ENCODE data around the gene GRIN2A.

Gene GRIN2A

DNA sequence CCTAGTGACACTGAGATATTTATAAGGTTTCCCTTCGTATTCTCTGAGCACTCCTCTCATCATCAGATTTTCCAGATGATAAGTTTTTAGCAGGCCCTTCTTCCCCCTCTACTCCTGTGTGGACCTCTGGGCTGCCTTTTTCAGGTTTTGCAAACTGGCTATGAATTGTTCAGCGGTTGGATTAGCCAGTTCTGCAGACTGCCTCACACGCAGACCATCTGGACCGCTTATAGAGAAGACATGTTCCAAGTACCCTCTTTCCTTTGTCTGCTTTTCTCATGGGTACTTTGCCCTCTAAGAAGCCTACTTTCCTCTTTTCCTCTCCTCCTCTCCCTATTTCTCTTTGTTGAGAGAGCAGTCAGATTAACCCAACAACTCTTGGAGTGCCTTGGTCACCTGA is 111.6 kb downstream of the GRIN2A start:
- Mint-ChIP-seq H3K4me1 (peaks cover 26% of the 10 kb centered on the region), H3K36me3 (ENCODE audit: low read depth) (no peaks in the 10 kb centered on the region), H3K4me3 (no peak overlapping the region), H3K9me3 (no peaks in the 10 kb centered on the region), H3K27me3 (ENCODE audit: low read depth) (peaks cover 3% of the 10 kb centered on the region), H3K27ac (no peak overlapping the region)
- TF ChIP-seq, protein P1, sequence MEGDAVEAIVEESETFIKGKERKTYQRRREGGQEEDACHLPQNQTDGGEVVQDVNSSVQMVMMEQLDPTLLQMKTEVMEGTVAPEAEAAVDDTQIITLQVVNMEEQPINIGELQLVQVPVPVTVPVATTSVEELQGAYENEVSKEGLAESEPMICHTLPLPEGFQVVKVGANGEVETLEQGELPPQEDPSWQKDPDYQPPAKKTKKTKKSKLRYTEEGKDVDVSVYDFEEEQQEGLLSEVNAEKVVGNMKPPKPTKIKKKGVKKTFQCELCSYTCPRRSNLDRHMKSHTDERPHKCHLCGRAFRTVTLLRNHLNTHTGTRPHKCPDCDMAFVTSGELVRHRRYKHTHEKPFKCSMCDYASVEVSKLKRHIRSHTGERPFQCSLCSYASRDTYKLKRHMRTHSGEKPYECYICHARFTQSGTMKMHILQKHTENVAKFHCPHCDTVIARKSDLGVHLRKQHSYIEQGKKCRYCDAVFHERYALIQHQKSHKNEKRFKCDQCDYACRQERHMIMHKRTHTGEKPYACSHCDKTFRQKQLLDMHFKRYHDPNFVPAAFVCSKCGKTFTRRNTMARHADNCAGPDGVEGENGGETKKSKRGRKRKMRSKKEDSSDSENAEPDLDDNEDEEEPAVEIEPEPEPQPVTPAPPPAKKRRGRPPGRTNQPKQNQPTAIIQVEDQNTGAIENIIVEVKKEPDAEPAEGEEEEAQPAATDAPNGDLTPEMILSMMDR (IDR thresholded peaks at IDR 0.05; ENCODE audit: unreplicated experiment in 3 of 3) = no peak

GRCh38 chr16:10069374-10069773 is 112.9 kb downstream of the GRIN2A start:
- H3K4me1 Mint-ChIP-seq = peaks cover 26% of the 10 kb centered on the region
- peaks cover 3% of the 10 kb centered on the region for H3K27me3 Mint-ChIP-seq (ENCODE audit: low read depth)
- no peaks in the 10 kb centered on the region for H3K36me3 Mint-ChIP-seq (ENCODE audit: low read depth)
- H3K9me3 Mint-ChIP-seq = no peaks in the 10 kb centered on the region
- TF ChIP-seq, protein P1 (IDR thresholded peaks at IDR 0.05; ENCODE audit: unreplicated experiment in 3 of 3) = no peak
- H3K4me3 Mint-ChIP-seq = no peak overlapping the region
- no peak overlapping the region for H3K27ac Mint-ChIP-seq

DNA sequence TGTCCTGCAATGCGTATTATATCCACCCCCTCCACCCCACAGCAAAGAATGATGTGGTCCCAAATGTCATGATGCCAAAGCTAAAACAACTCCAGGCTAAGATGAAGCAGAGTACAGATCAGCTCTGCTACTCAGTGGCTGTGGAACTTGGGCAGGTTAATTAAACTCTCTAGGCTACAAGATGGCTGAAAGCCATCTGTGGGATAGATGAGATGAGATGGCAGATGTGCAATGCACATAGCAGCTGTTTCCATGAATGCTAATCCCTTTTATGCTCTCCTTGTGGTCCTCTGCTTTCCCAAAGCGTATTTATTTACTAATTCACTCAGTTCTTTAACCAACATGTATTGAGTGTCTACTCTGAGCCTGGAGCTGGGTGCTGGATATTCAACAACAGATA is 114.4 kb downstream of the GRIN2A start:
- H3K4me1 Mint-ChIP-seq = peaks cover 26% of the 10 kb centered on the region
- TF ChIP-seq, protein P1 (IDR thresholded peaks at IDR 0.05; ENCODE audit: unreplicated experiment in 3 of 3) = no peak
- no peak overlapping the region for H3K27ac Mint-ChIP-seq
- H3K4me3 Mint-ChIP-seq = no peak overlapping the region
- peaks cover 3% of the 10 kb centered on the region for H3K27me3 Mint-ChIP-seq (ENCODE audit: low read depth)
- no peaks in the 10 kb centered on the region for H3K36me3 Mint-ChIP-seq (ENCODE audit: low read depth)
- H3K9me3 Mint-ChIP-seq = no peaks in the 10 kb centered on the region

DNA sequence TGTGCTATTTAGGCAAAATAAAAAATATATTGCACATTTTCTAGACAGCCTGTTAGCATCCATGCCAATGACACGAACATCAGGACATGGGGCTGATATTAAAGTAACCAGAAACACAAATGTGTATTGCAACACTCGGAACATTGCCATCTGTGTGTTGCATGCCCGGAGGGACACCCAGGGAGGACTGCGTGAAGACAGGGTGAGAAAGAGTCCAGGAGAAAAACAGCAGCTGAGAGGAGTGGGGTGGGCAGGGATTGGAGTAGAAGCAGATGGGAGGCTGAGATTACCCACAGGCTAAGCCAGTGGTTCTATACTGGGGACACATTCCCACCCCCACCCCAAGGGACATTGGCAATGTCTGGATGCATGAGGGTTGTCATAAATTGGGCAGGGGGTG is 114.8 kb downstream of the GRIN2A start:
- peaks cover 26% of the 10 kb centered on the region for H3K4me1 Mint-ChIP-seq
- TF ChIP-seq, protein P1 (IDR thresholded peaks at IDR 0.05; ENCODE audit: unreplicated experiment in 3 of 3) = no peak
- H3K27ac Mint-ChIP-seq = no peak overlapping the region
- H3K9me3 Mint-ChIP-seq = no peaks in the 10 kb centered on the region
- no peaks in the 10 kb centered on the region for H3K36me3 Mint-ChIP-seq (ENCODE audit: low read depth)
- peaks cover 3% of the 10 kb centered on the region for H3K27me3 Mint-ChIP-seq (ENCODE audit: low read depth)
- H3K4me3 Mint-ChIP-seq = no peak overlapping the region

GRCh38 chr16:10065019-10065418 is 117.2 kb downstream of the GRIN2A start:
- TF ChIP-seq, protein P1 (IDR thresholded peaks at IDR 0.05; ENCODE audit: unreplicated experiment in 3 of 3) = no peak
- Mint-ChIP-seq H3K27ac (no peak overlapping the region), H3K4me3 (no peak overlapping the region), H3K27me3 (ENCODE audit: low read depth) (peaks cover 3% of the 10 kb centered on the region), H3K4me1 (peaks cover 26% of the 10 kb centered on the region), H3K9me3 (no peaks in the 10 kb centered on the region), H3K36me3 (ENCODE audit: low read depth) (no peaks in the 10 kb centered on the region)

DNA sequence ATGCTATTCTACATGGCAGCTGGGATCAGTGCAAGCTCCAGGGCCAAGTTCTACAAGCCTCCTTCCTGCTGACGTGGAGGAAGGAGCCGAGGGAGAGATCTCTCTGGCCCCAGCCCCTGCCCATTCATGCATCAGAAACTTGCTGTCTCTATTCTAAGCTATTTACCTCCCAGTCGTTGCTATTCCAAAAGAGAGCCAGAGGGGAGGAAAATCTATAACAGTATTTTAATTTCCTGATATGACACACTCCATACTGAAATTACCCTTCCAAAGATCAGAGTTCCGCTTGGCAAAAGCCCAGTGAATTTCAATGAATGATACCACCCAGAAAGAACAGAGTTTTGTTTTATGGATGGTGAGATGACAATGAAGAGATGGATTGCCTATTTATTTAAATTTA is 133.4 kb downstream of the GRIN2A start:
- Mint-ChIP-seq H3K27me3 (ENCODE audit: low read depth) (peaks cover 5% of the 10 kb centered on the region), H3K9me3 (no peaks in the 10 kb centered on the region), H3K36me3 (ENCODE audit: low read depth) (no peaks in the 10 kb centered on the region), H3K4me3 (no peak overlapping the region), H3K27ac (no peak overlapping the region), H3K4me1 (no peaks in the 10 kb centered on the region)
- TF ChIP-seq, protein P1 (IDR thresholded peaks at IDR 0.05; ENCODE audit: unreplicated experiment in 3 of 3) = no peak

Measured in nephron (organoid).